Right lung (tissue), 10 donors: ENCODE data around the gene E2F1. TPM values are rescaled to one million over a fixed set of nuclear protein-coding genes. Genes with fewer than 3 reads are reported as not detected.

Source experiments
- DNase-seq, 2 donors: peaks; one replicate each; pipeline ENCODE4 v3.0.0-alpha.2; 2013
- long read RNA-seq, 8 donors: transcript quantifications; one replicate each; lab custom pipeline, GENCODE V29; 2026
- polyA plus RNA-seq, 5 donors: library from polyadenylated mRNA; unstranded; fragments of 120-200 nt; gene quantifications; one replicate each; pipeline versions ENCODE4 v1.2.1 to v1.2.3, GENCODE V29; 2013; ENCODE audit warnings: inconsistent platforms in 1 of 5, low replicate concordance in 1 of 5; ENCODE audit not compliant: insufficient read length in 5 of 5, insufficient read depth in 1 of 5

E2F1 gene
- 10 to 100 TPM; 13.1 to 19.0 (median 14.5) TPM for polyA plus RNA-seq
- long read RNA-seq, donor 1, partial matches to known transcripts = 0 of 4 reads
- long read RNA-seq, donor 1, other reads (novel, unspliced or antisense) = 0 of 4 reads
- long read RNA-seq, donor 2, partial matches to known transcripts = 8 of 12 reads
- long read RNA-seq, donor 2, other reads (novel, unspliced or antisense) = 0 of 12 reads
- long read RNA-seq, donor 3, transcript E2F1-201 (7 exons, 2,503 nt) = major isoform, 5 of 5 reads
- long read RNA-seq, donor 3, partial matches to known transcripts = 0 of 5 reads
- long read RNA-seq, donor 3, other reads (novel, unspliced or antisense) = 0 of 5 reads
- long read RNA-seq, donor 4, partial matches to known transcripts = 0 of 1 reads
- long read RNA-seq, donor 4, other reads (novel, unspliced or antisense) = 0 of 1 reads
- long read RNA-seq, donor 5, partial matches to known transcripts = 0 of 4 reads
- long read RNA-seq, donor 5, other reads (novel, unspliced or antisense) = 0 of 4 reads
- long read RNA-seq, donor 6, transcript E2F1-201 (7 exons, 2,503 nt) = major isoform, 5 of 5 reads
- long read RNA-seq, donor 6, partial matches to known transcripts = 0 of 5 reads
- long read RNA-seq, donor 6, other reads (novel, unspliced or antisense) = 0 of 5 reads
- long read RNA-seq, donor 7, partial matches to known transcripts = 0 of 4 reads
- long read RNA-seq, donor 7, other reads (novel, unspliced or antisense) = 0 of 4 reads
- long read RNA-seq, donor 8, partial matches to known transcripts = 0 of 2 reads
- long read RNA-seq, donor 8, other reads (novel, unspliced or antisense) = 0 of 2 reads

- DNase-seq = peak; percentile 91 to 92
These were observed at the start of gene E2F1 for GRCh38 chr20:33686100-33686983. TSS of gene E2F1 (minus strand) at chr20:33686385. CDS start at chr20:33686264, 121 bp downstream.

- peak; percentile 22 to 27 for DNase-seq
These were observed 47.7 kb upstream of the E2F1 start for GRCh38 chr20:33733654-33734576.

- DNase-seq = peak; percentile 88 to 90
These were observed 46.2 kb upstream of the E2F1 start for GRCh38 chr20:33732166-33732970.

GRCh38 chr20:33731693-33732165 is 45.5 kb upstream of the E2F1 start, which contains the start of gene ZNF341:
TSS of gene ZNF341 (plus strand) at chr20:33731996. CDS start at chr20:33732022, 26 bp downstream.
- no peak for DNase-seq

GRCh38 chr20:33730946-33731692 is 44.9 kb upstream of the E2F1 start:
- DNase-seq = no peak

GRCh38 chr20:33729101-33729500 is 42.9 kb upstream of the E2F1 start:
- no peak for DNase-seq

GRCh38 chr20:33728463-33728862 is 42.3 kb upstream of the E2F1 start:
- DNase-seq = no peak

- no peak for DNase-seq
These were observed 41.6 kb upstream of the E2F1 start for GRCh38 chr20:33727806-33728205.

GRCh38 chr20:33727115-33727479 is 40.9 kb upstream of the E2F1 start:
- DNase-seq = no peak

GRCh38 chr20:33725607-33726264 is 39.6 kb upstream of the E2F1 start:
- no peak for DNase-seq

GRCh38 chr20:33724439-33725094 is 38.4 kb upstream of the E2F1 start:
- peak in 1 of 2 donors; percentile 14 for DNase-seq

- no peak for DNase-seq
These were observed 35.4 kb upstream of the E2F1 start for GRCh38 chr20:33721391-33722140.

GRCh38 chr20:33719989-33720709 is 34.0 kb upstream of the E2F1 start, which contains the start of gene PXMP4:
TSS of gene PXMP4 (minus strand) at chr20:33720310. CDS start at chr20:33720207, 103 bp downstream.
- DNase-seq = peak; percentile 89 to 93

- no peak for DNase-seq
These were observed 33.2 kb upstream of the E2F1 start for GRCh38 chr20:33719277-33719988.

GRCh38 chr20:33716498-33716897 is 30.3 kb upstream of the E2F1 start:
- no peak for DNase-seq
